LoVo (cell line): ENCODE measurements around the gene AFF3.

ENCODE experiments used
- DNase-seq: peaks from one replicate; pipeline ENCODE4 v3.0.0-alpha.2; 2016; ENCODE audit warnings: low spot score

Gene AFF3

GRCh38 chr2:99626158-99626557 is 516.2 kb downstream of the AFF3 start:
- no peak for DNase-seq

GRCh38 chr2:99624677-99625076 is 517.7 kb downstream of the AFF3 start:
- no peak for DNase-seq

- DNase-seq, result no peak
These were observed 518.8 kb downstream of the AFF3 start for GRCh38 chr2:99623613-99624012.

DNA sequence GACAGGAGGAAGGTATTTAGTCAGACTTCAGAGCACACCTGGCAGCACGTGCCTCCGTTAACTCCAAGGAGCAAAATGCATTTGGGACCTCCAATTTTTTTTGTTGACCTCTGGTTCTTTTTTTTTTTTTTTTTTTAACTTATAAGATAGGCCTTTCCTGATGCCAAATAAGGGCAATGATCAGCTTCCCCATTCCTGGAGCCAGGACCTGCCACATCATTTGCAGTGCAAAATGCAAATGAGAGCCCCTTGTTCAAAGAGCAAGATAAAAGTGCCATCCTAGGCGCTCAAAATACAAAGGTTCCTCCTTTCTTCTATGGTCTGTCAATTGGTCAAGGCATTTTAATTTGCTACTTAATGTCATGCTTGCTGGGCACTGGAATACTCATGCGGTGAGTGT is 519.4 kb downstream of the AFF3 start:
- DNase-seq, result no peak

DNA sequence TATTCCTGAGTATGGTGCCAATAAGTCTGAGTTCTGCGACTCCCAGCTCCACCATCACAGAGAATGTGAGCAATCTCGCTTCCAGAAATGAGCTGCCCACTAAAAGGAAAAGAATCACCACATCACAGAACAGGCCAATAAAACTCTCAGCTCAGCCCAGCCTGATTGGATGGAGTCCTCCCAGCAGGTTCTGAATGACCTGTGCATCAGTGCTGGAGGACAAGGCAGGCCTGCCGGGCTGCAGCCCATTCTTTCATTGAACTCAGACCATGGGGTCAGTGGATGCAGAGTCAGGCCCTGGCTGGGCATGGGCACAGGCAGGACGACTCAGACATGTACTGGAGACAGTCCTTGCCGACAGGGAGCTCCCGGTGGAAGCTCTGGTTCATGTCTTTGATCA is 519.9 kb downstream of the AFF3 start:
- no peak for DNase-seq

- DNase-seq, result no peak
These were observed 520.6 kb downstream of the AFF3 start for GRCh38 chr2:99621774-99622173.

GRCh38 chr2:99621106-99621505 is 521.3 kb downstream of the AFF3 start:
- DNase-seq, result no peak

DNA sequence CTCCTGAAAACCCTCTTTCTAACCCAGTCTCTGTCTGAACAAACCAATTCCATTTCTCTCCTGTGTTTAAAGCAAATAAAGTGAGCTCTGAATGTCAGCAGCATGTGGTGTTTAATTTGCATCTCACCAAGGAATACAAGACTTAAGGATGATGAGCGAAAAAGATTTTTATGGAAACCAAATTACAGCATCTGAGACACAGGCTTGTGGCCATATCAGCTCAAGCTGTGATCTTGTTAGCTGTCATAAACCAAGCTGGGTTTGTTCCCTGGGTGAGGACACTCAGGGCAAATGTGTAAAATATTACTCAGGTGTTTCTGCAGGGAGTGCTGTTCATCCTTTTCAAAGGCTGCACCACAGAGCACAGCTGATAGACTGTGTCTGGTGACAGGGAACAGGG is 523.2 kb downstream of the AFF3 start:
- DNase-seq, result no peak

DNA sequence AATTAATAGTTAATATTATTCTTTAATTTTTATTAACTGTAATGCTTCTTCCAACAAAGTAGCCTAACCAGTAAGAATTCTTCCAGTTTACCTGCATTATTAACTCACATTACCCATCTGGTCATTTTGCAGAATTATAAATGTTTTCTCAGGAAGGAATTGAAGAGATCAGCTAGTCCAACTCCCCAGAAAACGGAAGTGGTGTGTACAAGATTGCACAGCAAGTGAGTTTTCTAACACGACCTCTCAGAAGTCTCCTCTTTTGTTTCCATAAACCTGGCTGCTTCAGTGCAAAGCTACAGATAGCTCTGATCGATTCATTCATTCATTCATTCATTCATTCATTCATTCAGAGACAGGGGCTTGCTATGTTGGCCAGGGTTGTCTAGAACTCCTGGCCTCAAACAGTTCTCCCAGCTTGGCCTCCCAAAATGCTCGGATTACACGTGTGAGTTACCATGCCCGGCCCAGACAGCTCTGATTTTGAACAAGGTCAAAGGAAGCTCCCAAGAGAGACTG is 523.8 kb downstream of the AFF3 start:
- no peak for DNase-seq

DNA sequence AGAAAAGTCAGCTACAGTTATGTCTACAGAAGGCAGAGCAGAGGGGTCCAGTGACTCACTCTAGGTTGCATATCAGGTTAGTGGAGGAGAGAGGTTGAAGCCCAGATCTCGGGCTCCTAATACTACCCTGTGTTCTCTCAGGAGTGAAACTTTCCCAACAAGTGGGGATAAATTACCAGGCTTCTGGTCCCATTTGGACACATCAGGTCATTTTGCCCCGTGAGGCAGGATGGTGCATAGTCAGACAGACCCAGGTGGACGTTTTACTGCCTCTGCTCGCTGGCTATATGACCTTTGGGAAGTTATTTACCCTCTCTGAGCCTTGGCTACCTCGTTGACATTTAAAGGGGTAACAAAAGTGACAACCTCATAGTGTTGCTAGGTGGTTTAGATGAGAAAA is 524.6 kb downstream of the AFF3 start:
- no peak for DNase-seq

DNA sequence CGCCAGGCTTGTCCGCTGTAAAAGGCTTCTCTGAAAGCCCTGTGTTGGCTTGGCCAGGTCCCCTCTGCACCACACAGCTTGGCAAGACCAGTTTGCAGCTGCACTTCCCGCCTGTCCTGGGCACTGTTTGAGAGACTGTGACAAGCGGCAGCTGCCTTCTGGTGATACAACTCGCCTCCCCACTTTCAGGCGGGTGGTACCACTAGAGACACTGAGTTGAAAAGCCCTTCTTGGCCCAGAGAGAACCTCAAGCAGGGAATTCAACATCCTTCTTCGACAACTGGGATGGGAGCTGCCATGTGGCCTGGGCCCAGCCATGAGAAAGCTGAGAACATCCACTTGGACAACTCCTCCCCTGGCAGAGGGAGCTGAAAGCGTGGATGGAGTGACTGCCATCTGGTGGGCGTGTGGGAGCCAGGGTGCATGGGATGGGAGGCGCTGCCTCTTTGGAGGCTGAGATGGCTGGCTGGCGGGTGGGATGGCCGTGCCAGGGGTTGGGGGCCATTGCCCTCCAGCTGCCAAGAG is 527.1 kb downstream of the AFF3 start:
- DNase-seq, result no peak

GRCh38 chr2:99613980-99614379 is 528.4 kb downstream of the AFF3 start:
- no peak for DNase-seq

- no peak for DNase-seq
These were observed 530.6 kb downstream of the AFF3 start for GRCh38 chr2:99611786-99612185.

- no peak for DNase-seq
These were observed 531.4 kb downstream of the AFF3 start for GRCh38 chr2:99611034-99611433.

- no peak for DNase-seq
These were observed 532.5 kb downstream of the AFF3 start for GRCh38 chr2:99609851-99610381.

GRCh38 chr2:99608861-99609260 is 533.5 kb downstream of the AFF3 start:
- DNase-seq, result no peak

- DNase-seq, result no peak
These were observed 534.4 kb downstream of the AFF3 start for GRCh38 chr2:99607861-99608491.

- no peak for DNase-seq
These were observed 534.9 kb downstream of the AFF3 start for GRCh38 chr2:99607454-99607853.

GRCh38 chr2:99605036-99605435 is 537.4 kb downstream of the AFF3 start:
- DNase-seq, result no peak

DNA sequence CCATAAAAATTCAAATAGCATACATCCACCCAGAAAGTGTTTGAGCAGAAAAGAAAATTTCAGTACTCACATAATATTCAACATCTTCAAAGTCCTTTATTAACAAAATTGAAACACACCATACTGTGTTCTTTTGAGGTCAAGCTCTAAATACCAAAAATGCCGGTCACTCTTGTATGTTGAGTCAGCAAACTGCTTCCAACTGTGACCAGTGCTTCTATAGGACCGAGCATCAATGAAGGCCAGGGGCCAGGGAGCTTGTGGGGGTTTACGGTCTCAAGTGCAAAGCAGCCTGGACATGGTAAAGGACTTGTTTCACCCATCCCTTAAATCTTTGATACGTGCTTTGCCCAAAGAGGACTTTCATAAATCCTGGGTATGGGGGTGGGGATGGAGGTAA is 539.9 kb downstream of the AFF3 start:
- no peak for DNase-seq

- no peak for DNase-seq
These were observed 541.3 kb downstream of the AFF3 start for GRCh38 chr2:99600981-99601651.

- DNase-seq, result no peak
These were observed 543.9 kb downstream of the AFF3 start for GRCh38 chr2:99598441-99598840.

DNA sequence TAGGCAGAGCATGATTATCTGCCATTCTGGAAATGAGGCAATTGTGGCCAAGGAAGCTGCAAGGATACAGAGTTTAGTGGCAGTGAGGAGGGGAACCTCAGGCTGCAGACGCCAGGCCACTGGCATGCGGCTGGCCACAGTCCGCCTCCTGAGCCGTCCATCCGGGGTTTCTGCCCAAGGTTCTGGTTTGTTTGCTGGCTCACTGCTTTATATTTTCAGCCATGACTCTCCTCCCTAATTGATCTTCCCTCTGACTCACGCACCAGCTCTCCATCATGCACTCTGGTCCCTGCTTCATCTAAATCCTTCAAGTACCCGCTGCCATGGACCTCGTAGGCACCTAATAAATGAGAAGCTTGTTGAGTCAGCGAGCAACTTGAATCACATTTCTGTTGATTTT is 544.8 kb downstream of the AFF3 start:
- DNase-seq, result no peak
